RKO (cell line): ENCODE measurements around the gene GSC2.
A peak's percentile ranks its signal among the peaks of the same experiment; 100 is the strongest.
"Not testable (repeated sequence)": the region's sequence is repeated elsewhere in the genome, so short reads cannot be mapped to it uniquely, and the experiment has no call there.

Experiments
- DNase-seq: peaks from one replicate; pipeline ENCODE4 v3.0.0-alpha.2; 2016; ENCODE audit warnings: low spot score

Gene GSC2

GRCh38 chr22:19178065-19178656, 28.1 kb upstream of the GSC2 start:
- DNase-seq = peak; percentile 52

GRCh38 chr22:19177164-19178064, 27.3 kb upstream of the GSC2 start:
- peak; percentile 38 for DNase-seq

DNA sequence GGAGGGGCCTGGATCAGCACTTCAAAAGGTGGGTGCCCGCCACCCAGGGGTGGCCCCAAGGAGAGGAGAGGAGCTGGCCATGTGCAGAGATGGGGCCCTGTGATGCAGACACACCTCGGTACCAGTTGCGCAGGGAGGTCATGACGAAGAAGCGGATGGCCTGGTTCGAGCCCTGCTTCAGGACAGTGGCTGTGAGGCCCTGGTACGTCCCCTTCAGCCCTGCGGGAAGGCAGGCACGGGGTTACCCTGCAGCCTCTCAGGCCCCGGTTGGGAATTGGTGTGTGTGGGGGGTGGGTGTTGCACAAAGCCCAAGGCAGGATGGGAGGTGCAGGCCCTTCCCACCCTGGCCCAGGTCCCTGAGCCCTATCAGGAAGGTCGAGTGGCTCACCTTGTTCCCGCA, 26.6 kb upstream of the GSC2 start:
- DNase-seq = no peak

- DNase-seq = no peak
Observed at GRCh38 chr22:19176175-19176643, 26.1 kb upstream of the GSC2 start.

DNA sequence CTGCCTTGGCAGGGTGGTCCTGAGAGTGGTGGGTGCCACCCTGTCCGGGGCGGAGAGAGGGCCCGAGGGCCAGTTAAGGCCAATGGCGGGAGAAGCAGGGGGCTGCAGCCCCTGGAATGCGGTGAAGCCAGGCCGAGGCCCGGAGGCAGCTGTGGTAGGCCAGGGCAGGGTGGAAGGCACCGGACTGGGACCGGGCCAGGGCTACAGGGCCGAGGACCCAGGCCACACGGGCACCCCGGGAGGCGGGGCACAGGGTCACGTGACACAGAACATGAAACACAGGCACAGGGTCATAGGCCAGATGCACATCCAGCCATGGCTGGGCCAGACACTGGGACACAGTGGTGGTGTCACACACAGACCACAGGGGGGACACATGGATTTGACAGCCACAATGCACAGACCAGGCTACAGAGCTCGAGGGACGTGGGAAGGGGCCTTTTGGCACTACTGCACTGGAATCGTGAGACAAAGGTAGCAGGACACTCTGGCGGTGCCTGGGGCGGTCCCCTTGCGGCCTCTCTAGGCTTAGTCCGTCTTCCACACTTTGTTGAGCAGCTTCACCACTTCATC, 25.6 kb upstream of the GSC2 start:
- DNase-seq = no peak

DNA sequence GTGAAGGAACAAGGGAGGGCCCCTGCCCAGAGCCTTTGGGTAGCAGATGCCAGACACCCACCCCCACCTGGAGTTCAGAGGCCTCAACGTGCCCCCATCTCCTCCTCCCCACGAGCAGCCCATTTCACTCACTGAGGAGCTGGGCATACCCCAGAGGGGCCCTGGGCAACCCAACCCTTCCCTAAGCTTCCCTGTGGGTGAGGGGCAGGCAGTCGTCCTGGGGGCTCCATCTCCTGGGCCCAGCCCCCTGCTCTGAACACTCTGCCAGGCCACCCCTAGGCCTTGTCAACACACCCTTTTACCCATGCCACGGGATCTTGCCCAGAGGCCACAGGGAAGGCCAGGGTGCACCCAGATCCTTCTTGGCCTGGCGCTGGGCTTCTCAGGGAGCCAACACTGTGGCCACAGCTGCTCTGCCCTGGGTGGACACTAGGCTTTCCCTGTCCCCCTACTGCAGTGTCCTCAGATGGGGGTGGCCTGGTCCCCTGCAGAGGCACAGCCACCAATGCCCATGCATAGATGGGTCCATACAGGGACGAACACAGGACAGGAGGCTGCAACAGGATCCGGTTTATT, 25.0 kb upstream of the GSC2 start:
- no peak for DNase-seq

- peak; percentile 54 for DNase-seq
Observed at GRCh38 chr22:19174106-19175025, 24.3 kb upstream of the GSC2 start.

DNA sequence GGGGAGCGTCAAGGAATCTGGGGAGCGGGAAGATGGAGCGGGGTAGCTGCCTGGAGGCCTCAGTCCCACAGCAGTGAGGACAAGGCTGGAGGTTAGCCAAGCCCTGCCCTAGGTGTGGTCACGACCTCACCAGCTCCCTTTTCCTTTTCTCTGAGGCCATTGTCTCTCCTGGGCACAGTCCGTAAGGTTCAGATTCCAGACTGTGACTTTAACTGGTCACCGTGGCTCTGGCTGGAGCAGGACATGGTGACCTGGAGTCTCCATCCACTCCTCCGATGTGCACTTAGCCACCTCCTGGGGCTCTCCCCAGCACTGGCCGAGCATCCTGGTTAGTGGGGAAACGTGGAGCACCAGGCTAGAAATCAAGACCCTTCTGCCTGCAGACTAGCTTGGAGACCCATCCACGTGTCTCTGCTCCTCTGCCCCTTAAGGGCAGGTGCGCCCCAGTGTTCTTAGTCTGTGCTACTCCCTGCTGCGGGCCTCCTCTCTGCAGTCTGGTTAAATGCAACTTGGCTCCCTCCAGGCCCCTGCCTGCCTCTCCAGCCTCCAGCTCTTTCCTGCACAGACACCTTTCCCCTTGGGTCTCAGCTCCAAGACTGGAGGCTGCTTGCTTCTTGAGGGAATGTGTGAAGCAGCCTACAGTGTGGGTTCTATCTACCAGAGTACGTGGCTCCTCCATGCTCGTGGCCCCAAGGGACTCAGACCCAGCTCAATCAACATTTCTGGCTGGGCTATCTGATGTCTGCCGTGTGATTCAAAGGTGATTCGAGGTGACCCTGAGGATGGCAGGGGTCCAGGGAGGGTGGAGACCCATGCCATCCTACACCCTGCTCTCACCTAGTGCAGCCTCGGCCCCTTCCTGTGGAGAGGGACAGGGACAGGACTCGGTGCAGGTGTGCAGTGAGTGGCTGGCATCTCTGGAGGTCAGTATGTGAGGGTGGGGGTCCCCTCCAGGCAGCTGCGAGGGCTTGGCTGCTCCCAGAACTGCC, 23.2 kb upstream of the GSC2 start:
- no peak for DNase-seq

DNA sequence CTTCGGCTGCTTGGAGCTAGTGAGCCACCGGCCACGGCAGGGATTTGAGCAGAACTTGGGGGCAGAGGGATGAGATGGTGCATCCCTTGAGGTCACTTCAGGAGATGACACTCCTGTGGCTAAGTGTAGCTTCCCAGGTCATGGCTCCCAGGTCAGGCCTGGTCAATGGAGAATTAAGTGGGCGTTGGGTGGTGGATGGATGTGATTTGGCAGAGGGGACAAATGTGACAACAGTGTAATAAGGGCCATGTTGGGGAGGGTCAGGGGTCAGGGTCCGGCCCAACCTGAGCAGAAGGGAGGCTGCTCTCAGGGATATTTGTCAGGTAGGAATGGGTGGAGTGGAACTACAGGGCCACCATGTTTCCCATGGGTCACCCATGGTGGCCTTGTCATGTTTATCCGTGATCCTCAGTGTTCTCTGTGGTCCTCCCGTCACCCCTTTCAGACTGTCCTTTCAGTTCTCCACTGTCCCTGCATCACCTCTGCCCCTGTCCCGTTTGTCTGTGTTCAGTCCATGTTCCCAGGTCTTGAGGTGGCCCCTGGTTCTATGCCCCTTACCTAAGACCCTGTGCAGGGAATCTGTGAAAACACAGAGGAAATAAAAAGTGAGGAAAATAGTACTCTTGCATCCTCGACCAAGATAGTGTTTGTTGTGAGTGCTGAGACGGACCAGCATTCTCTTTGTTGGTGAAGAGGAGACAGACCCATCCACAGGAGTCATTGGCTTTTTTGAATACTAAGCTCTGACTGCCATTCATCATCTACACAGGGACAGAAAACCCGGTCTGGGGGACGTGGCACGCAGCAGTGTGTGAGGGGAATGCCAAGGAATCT, 22.3 kb upstream of the GSC2 start:
- no peak for DNase-seq

- no peak for DNase-seq
Observed at GRCh38 chr22:19169947-19170318, 19.8 kb upstream of the GSC2 start.

- DNase-seq = no peak
Observed at GRCh38 chr22:19169002-19169946, 19.2 kb upstream of the GSC2 start.

DNA sequence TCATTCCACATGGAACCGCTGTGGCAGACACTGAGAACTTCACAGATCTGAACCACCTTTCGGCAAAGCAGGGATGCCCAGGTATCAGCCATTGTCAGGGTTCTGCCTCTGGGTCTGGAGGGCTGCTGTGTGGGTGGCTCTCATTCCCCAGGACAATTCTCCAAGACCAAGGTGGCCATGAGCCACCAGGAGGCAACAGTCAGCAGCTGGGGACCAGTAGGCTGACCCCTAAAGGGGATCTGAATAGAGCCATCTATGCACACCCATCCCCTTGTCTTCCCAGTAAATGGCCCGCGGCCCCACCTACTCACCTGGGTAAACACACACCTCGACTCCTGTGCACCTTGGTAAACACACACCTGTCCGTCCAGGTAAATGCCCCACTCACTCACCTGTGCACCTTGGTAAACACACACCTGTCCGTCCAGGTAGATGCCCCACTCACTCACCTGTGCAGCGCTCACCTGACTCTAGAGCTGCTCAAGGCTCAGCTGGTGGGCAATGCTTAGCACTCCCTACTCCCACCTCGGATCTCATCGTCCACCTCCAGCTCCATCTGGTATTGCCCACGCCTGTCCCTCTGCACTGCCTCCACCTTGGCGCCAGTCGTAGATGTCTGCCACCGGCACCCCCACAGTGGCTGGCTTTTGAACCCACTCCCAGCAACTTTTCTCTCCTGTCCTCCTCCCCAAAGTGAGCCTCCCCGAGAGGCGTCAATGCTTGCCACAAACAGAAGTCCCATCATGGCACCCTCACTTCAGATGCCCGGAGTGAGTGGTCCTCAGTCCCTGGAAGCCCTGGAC, 18.2 kb upstream of the GSC2 start:
- no peak for DNase-seq

DNA sequence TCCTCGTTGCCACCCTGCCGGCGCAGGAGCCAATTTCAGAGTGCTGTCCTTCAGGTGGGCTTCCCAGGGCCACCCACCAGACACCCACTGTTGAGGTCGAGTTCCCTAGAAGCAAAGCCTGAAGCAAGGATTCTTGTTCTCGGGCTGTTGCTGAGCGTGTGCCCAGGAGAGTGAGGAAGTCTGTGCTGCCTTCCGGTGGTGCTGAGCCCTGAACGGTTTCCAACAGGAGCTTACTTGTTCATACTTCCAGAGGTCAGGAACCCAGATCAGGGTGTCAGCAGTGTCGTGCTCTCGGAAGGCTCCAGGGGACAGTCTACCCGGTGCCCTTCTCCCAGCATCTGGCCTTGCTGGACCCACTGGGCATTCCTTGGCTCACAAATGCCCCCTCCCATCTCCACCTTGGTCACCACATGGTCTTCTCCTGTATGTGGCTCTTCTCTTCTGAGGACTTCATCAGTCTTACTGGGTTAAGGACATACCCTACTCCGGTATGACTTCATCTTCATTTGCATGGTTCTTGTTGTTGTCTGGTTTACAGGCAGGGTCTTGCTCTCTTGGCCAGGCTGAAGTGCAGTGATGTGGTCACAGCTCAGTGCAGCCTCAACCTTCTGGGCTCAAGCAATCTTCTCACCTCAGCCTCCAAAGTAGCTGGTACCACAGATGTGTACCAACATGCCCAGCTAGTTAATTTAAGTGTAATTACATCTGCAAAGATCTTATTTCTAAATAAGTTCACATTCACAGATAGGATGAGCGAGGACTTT, 17.2 kb upstream of the GSC2 start:
- no peak for DNase-seq

DNA sequence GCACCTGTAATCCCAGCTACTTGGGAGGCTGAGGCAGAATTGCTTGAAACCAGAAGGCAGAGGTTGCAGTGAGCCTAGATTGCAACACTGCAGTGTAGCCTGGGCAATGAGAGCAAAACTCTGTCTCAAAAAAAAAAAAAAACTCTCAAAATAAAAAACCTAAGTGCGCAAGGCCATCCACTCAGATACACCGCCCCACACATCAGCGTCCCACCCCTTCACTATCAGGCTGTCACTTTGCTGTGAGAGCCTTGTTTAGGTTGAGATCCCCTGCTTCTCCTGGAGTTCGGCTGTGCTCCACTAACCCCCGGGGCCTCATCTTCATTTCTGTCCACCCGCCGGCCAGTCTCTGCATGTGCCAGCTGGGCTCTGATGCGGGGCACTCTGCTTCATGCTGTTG, 16.3 kb upstream of the GSC2 start:
- no peak for DNase-seq

DNA sequence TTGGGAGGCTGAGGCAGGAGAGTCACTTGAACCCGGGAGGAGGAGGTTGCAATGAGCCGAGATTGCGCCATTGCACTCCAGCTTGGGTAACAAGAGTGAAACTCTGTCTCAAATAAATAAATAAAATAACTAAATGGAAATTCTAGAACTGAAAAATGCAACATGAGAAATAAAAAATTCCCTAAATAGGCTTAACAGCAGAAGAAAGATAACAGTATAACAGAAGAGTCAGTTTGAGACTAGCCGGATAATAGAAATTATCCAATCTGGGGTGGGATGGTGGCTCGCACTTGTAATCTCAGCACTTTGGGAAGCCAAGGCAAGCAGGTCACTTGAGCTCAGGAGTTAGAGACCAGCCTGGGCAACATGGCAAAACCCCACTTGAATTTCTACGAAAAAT, 14.3 kb upstream of the GSC2 start:
- DNase-seq = no peak

- DNase-seq = not testable (repeated sequence)
Observed at GRCh38 chr22:19158649-19159048, 8.6 kb upstream of the GSC2 start.

GRCh38 chr22:19156109-19156508, 6.0 kb upstream of the GSC2 start:
- not testable (repeated sequence) for DNase-seq
